SK-N-SH treated with all-trans-retinoic acid at 6 μM for 48 hours (cell line): ENCODE data around the gene ELK4.

ENCODE experiments used
- ATAC-seq: fragments of 200-7000 bp; cut with Tn5 transposase; 3 replicates; pipeline ENCODE4 v1.9.1; 2020; ENCODE audit warnings: mild to moderate bottlenecking, moderate library complexity
- BACH2 ChIP-seq: fragments of 250-450 bp; sonication (Bioruptor Pico); IDR thresholded peaks from 2 replicates; pipeline ENCODE4 v1.9.0; 2021; ENCODE audit warnings: mild to moderate bottlenecking, borderline replicate concordance
- CSDC2 ChIP-seq: fragments of 250-450 bp; sonication (Bioruptor Pico); IDR thresholded peaks from 2 replicates; pipeline ENCODE4 v1.5.0; 2020; ENCODE audit warnings: mild to moderate bottlenecking, moderate library complexity
- ESRRG ChIP-seq: fragments of 250-450 bp; sonication (Bioruptor Pico); IDR thresholded peaks from 2 replicates; pipeline ENCODE4 v1.6.1; 2021; ENCODE audit warnings: mild to moderate bottlenecking
- ISL1 ChIP-seq: fragments of 250-450 bp; sonication (Bioruptor Pico); IDR thresholded peaks from 2 replicates; pipeline ENCODE4 v2.1.2; 2022; ENCODE audit warnings: mild to moderate bottlenecking, moderate library complexity
- PPARA ChIP-seq: fragments of 250-450 bp; sonication (Bioruptor Pico); IDR thresholded peaks from 2 replicates; pipeline ENCODE4 v1.5.0; 2020; ENCODE audit warnings: mild to moderate bottlenecking, borderline replicate concordance
- SNAI2 ChIP-seq: fragments of 250-450 bp; sonication (Bioruptor Pico); IDR thresholded peaks from 2 replicates; pipeline ENCODE4 v1.5.0; 2020; ENCODE audit warnings: mild to moderate bottlenecking, moderate library complexity
- TCF4 ChIP-seq: fragments of 250-450 bp; sonication (Bioruptor Pico); IDR thresholded peaks from 2 replicates; pipeline ENCODE4 v1.8.0; 2021; ENCODE audit warnings: mild to moderate bottlenecking, moderate library complexity, borderline replicate concordance
- TOX ChIP-seq: fragments of 250-450 bp; sonication (Bioruptor Pico); IDR thresholded peaks from 2 replicates; pipeline ENCODE4 v1.8.0; 2021; ENCODE audit warnings: mild to moderate bottlenecking, moderate library complexity, borderline replicate concordance
- ZC3H10 ChIP-seq: fragments of 250-450 bp; sonication (Bioruptor Pico); IDR thresholded peaks from 2 replicates; pipeline ENCODE4 v1.5.1; 2021; ENCODE audit warnings: mild to moderate bottlenecking, moderate library complexity
- ZFP30 ChIP-seq: fragments of 450-650 bp; formaldehyde crosslinking; IDR thresholded peaks from 2 replicates; pipeline ENCODE4 v1.5.0; 2022; ENCODE audit warnings: mild to moderate bottlenecking, moderate library complexity
- ZNF70 ChIP-seq: fragments of 450-650 bp; formaldehyde crosslinking; IDR thresholded peaks from 2 replicates; pipeline ENCODE4 v1.5.0; 2020; ENCODE audit warnings: mild to moderate bottlenecking, moderate library complexity
- ZNF8 ChIP-seq: fragments of 450-650 bp; formaldehyde crosslinking; IDR thresholded peaks from 2 replicates; pipeline ENCODE4 v1.5.0; 2020; ENCODE audit warnings: mild to moderate bottlenecking, moderate library complexity
- TF ChIP-seq, protein P1 (sequence below): fragments of 250-450 bp; sonication (Bioruptor Pico); IDR thresholded peaks from 2 replicates; pipeline ENCODE4 v1.5.1; 2021; ENCODE audit warnings: mild to moderate bottlenecking, moderate library complexity
- TF ChIP-seq, protein P2 (sequence below): fragments of 250-450 bp; sonication (Bioruptor Pico); IDR thresholded peaks from 2 replicates; pipeline ENCODE4 v1.5.1; 2020; ENCODE audit warnings: low read depth, mild to moderate bottlenecking, moderate library complexity
- TF ChIP-seq, protein P3 (sequence below): fragments of 250-450 bp; sonication (Bioruptor Pico); IDR thresholded peaks from 2 replicates; pipeline ENCODE4 v1.8.0; 2021; ENCODE audit warnings: low read depth, mild to moderate bottlenecking, moderate library complexity, borderline replicate concordance
- TF ChIP-seq, protein P4 (sequence below): fragments of 250-450 bp; sonication (Bioruptor Pico); IDR thresholded peaks from 2 replicates; pipeline ENCODE4 v1.5.0; 2020; ENCODE audit warnings: mild to moderate bottlenecking, moderate library complexity

Gene ELK4

DNA sequence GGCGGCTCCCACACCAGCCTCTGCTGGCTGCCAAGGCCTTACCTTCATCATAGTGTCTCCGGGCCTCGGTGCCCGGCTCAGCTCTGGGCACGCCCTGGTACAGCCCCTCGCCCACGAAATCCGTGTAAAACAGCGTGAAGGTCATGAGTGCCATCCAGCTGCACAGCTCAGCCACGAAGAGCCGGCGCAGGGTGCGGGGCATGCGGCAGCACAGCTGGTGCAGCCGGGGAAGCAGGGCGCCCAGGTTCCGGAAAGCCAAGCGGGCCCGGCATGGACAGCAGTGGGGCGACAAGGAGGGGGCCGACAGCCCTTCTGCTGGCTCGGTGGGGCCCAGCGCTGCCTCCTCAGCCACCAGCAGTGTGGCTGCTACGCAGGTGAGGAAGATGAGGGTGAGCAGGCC, 31.0 kb upstream of the ELK4 start:
- ATAC-seq = no peak
- TF ChIP-seq ESRRG (no peak), ZC3H10 (CRISPR knock-in tag) (no peak), BACH2 (CRISPR knock-in tag) (no peak), ZFP30 (no peak), TOX (no peak)
- TF ChIP-seq, protein P1, sequence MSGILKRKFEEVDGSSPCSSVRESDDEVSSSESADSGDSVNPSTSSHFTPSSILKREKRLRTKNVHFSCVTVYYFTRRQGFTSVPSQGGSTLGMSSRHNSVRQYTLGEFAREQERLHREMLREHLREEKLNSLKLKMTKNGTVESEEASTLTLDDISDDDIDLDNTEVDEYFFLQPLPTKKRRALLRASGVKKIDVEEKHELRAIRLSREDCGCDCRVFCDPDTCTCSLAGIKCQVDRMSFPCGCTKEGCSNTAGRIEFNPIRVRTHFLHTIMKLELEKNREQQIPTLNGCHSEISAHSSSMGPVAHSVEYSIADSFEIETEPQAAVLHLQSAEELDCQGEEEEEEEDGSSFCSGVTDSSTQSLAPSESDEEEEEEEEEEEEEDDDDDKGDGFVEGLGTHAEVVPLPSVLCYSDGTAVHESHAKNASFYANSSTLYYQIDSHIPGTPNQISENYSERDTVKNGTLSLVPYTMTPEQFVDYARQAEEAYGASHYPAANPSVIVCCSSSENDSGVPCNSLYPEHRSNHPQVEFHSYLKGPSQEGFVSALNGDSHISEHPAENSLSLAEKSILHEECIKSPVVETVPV = no peak
- TF ChIP-seq, all 23 proteins: peak for 0

DNA sequence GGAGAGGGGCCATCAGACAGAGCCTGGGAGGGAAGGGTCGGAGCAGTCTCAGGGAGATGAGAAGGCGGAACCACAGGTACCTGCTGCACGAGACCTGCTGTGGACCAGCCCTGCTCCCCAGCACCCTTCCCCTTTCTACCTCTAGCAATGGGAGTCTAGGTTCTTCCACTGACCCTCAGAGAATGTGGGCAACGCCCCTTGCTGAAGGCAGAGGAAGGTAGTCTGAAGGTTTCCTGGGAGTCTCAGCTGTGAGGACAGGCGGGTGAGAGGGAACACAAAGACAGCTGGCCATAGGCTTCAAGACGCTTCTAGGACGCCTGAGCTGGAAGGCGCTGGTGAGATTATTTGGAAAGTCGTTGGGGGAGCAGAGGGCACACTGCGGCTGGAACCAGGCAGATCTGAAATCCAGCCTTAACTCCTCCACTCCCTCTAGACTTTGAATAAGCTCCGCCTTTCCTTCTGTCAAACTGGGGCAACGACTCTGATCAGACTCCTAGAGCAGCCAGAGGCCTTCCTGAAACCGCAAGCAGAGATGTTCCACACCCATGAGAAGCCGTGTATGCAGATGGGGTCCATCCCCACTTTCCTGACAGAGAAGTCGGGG, 30.4 kb upstream of the ELK4 start:
- ATAC-seq = no peak
- TF ChIP-seq, protein P2, sequence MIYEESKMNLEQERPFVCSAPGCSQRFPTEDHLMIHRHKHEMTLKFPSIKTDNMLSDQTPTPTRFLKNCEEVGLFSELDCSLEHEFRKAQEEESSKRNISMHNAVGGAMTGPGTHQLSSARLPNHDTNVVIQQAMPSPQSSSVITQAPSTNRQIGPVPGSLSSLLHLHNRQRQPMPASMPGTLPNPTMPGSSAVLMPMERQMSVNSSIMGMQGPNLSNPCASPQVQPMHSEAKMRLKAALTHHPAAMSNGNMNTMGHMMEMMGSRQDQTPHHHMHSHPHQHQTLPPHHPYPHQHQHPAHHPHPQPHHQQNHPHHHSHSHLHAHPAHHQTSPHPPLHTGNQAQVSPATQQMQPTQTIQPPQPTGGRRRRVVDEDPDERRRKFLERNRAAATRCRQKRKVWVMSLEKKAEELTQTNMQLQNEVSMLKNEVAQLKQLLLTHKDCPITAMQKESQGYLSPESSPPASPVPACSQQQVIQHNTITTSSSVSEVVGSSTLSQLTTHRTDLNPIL = no peak
- no peak for TF ChIP-seq ZC3H10 (CRISPR knock-in tag)
- TF ChIP-seq PPARA = no peak
- TF ChIP-seq CSDC2 (CRISPR knock-in tag) = no peak
- TF ChIP-seq, protein P3, sequence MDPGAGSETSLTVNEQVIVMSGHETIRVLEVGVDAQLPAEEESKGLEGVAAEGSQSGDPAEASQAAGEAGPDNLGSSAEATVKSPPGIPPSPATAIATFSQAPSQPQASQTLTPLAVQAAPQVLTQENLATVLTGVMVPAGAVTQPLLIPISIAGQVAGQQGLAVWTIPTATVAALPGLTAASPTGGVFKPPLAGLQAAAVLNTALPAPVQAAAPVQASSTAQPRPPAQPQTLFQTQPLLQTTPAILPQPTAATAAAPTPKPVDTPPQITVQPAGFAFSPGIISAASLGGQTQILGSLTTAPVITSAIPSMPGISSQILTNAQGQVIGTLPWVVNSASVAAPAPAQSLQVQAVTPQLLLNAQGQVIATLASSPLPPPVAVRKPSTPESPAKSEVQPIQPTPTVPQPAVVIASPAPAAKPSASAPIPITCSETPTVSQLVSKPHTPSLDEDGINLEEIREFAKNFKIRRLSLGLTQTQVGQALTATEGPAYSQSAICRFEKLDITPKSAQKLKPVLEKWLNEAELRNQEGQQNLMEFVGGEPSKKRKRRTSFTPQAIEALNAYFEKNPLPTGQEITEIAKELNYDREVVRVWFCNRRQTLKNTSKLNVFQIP = no peak
- TF ChIP-seq TCF4 (CRISPR knock-in tag) = no peak

DNA sequence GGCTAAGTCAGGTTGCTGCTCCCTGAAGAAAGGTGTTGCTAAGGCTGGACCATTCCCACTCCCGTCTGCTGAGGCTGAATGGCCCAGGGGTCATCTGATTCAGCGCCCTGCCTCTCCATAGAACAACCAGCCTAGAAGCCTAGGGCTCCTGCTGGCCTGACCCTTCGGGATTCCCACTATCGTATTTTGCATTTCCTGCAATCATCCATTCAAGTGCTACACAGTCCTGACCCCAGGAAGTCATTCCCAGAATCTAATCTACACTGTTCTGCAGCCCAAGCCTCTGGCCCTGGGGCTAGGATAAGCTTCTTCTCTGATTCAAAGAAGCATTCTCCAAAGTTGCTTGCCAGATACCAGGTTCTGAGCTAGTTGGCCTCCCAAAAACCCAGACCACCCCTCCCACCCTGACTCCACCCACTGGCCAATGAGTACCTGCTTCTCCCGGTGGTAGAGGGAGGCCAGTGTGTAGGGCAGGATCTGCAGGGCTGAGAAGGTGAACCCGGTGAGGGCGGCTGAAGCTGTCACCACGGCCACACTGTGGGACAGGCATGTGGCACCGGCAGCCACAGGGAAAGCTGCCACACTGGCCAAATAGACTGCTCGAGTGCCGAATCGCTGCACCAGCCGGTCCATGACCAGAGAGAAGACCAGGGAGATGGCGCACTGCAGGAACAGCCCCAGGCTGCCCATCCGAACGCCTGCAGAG, 29.8 kb upstream of the ELK4 start:
- no peak for ATAC-seq
- no peak for TF ChIP-seq PPARA
- TF ChIP-seq ZNF70 (CRISPR knock-in tag) = no peak
- no peak for TF ChIP-seq SNAI2 (CRISPR knock-in tag)
- TF ChIP-seq, protein P3 = no peak

DNA sequence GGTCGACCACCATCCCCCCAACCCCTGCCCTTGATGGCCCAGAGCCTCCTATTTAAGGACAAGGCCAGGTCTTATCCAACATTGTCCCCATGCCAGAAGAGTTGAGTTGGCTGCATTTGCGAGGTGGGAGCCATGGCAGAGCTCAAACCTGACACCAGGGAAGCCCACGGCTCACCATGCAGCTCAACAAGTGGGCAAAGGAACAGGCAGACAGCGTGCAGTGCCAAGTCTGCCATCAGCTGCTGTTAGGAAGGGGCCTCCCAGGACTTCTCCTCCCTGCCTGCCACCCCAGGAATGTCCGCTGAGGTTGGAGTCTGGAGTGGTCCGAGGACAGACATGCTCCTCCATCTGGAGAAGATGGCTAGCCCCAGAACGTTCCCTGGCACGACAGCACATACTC, 28.6 kb upstream of the ELK4 start:
- TF ChIP-seq, protein P3 = no peak
- no peak for TF ChIP-seq ISL1 (CRISPR knock-in tag)
- TF ChIP-seq, protein P1 = no peak
- no peak for TF ChIP-seq ZNF8 (CRISPR knock-in tag)
- TF ChIP-seq, protein P4, sequence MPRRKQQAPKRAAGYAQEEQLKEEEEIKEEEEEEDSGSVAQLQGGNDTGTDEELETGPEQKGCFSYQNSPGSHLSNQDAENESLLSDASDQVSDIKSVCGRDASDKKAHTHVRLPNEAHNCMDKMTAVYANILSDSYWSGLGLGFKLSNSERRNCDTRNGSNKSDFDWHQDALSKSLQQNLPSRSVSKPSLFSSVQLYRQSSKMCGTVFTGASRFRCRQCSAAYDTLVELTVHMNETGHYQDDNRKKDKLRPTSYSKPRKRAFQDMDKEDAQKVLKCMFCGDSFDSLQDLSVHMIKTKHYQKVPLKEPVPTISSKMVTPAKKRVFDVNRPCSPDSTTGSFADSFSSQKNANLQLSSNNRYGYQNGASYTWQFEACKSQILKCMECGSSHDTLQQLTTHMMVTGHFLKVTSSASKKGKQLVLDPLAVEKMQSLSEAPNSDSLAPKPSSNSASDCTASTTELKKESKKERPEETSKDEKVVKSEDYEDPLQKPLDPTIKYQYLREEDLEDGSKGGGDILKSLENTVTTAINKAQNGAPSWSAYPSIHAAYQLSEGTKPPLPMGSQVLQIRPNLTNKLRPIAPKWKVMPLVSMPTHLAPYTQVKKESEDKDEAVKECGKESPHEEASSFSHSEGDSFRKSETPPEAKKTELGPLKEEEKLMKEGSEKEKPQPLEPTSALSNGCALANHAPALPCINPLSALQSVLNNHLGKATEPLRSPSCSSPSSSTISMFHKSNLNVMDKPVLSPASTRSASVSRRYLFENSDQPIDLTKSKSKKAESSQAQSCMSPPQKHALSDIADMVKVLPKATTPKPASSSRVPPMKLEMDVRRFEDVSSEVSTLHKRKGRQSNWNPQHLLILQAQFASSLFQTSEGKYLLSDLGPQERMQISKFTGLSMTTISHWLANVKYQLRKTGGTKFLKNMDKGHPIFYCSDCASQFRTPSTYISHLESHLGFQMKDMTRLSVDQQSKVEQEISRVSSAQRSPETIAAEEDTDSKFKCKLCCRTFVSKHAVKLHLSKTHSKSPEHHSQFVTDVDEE (CRISPR knock-in tag) = no peak
- no peak for TF ChIP-seq TCF4 (CRISPR knock-in tag)
- TF ChIP-seq PPARA = no peak
- no peak for ATAC-seq
